ENCODE data around the gene AFP.

Gene AFP

GRCh38 chr4:73439445-73439844, 3.4 kb downstream of the AFP start:
- DNase-seq: no peak

GRCh38 chr4:73439991-73440390, 4.0 kb downstream of the AFP start:
- DNase-seq: no peak

- DNase-seq: no peak
These were observed 4.6 kb downstream of the AFP start for GRCh38 chr4:73440653-73441052.

- DNase-seq: no peak
These were observed 6.3 kb downstream of the AFP start for GRCh38 chr4:73442275-73442674.

GRCh38 chr4:73443224-73443623, 7.2 kb downstream of the AFP start:
- DNase-seq: no peak

GRCh38 chr4:73445383-73446335, 9.6 kb downstream of the AFP start:
- DNase-seq: no peak

- peak; percentile 28 for DNase-seq
These were observed 10.4 kb downstream of the AFP start for GRCh38 chr4:73446336-73446938.

GRCh38 chr4:73447671-73448070, 11.7 kb downstream of the AFP start:
- DNase-seq: no peak

- DNase-seq: no peak
These were observed 12.6 kb downstream of the AFP start for GRCh38 chr4:73448448-73449203.

GRCh38 chr4:73450398-73451004, 14.5 kb downstream of the AFP start:
- peak; percentile 23 for DNase-seq

- no peak for DNase-seq
These were observed 15.4 kb downstream of the AFP start for GRCh38 chr4:73451404-73451803.

GRCh38 chr4:73451981-73452747, 16.1 kb downstream of the AFP start:
- no peak for DNase-seq

GRCh38 chr4:73452953-73453700, 17.1 kb downstream of the AFP start:
- DNase-seq: no peak

- DNase-seq: no peak
These were observed 17.6 kb downstream of the AFP start for GRCh38 chr4:73453701-73454005.

- no peak for DNase-seq
These were observed 18.9 kb downstream of the AFP start for GRCh38 chr4:73454920-73455319.

- DNase-seq: no peak
These were observed 20.4 kb downstream of the AFP start for GRCh38 chr4:73456177-73457022.

GRCh38 chr4:73458184-73459047, 22.4 kb downstream of the AFP start:
- DNase-seq: no peak

GRCh38 chr4:73459048-73459421, 23.0 kb downstream of the AFP start:
- no peak for DNase-seq

- DNase-seq: no peak
These were observed 25.0 kb downstream of the AFP start for GRCh38 chr4:73460913-73461522.

Data from eye (tissue), 1 donor.